DND-41 (cell line): Measurements from ENCODE around the gene PTK6.
"Not testable (repeated sequence)": the region's sequence is repeated elsewhere in the genome, so short reads cannot be mapped to it uniquely, and the experiment has no call there.

Experiments
- ATAC-seq: fragments of 200-7000 bp; cut with Tn5 transposase; 3 replicates; pipeline ENCODE4 v1.9.1; 2021; ENCODE audit warnings: low read depth; ENCODE audit not compliant: insufficient read depth
- DNase-seq: peaks from one replicate; pipeline ENCODE4 v3.0.0-alpha.2; 2020
- H2AFZ ChIP-seq: 2 replicates; pipeline ENCODE4 v1.6.0; 2012; ENCODE audit warnings: low read depth, low read length
- H3K27ac ChIP-seq: 2 replicates; pipeline ENCODE4 v1.5.1; 2012; ENCODE audit warnings: low read length, inconsistent platforms
- H3K27me3 ChIP-seq: fragments of 200-600 bp; sonication (generic); 2 replicates; pipeline ENCODE4 v1.6.0; 2012; ENCODE audit warnings: low read length, mild to moderate bottlenecking, inconsistent platforms; ENCODE audit not compliant: insufficient read depth, poor library complexity
- H3K36me3 ChIP-seq: 2 replicates; pipeline ENCODE4 v1.5.1; 2012; ENCODE audit warnings: low read length, inconsistent platforms; ENCODE audit not compliant: insufficient read depth
- H3K4me1 ChIP-seq: 2 replicates; pipeline ENCODE4 v1.5.1; 2012; ENCODE audit warnings: mild to moderate bottlenecking, low read length; ENCODE audit not compliant: insufficient read depth
- H3K4me2 ChIP-seq: 2 replicates; pipeline ENCODE4 v1.6.0; 2012; ENCODE audit warnings: mild to moderate bottlenecking, moderate library complexity, low read length, inconsistent platforms; ENCODE audit not compliant: insufficient read depth
- H3K4me3 ChIP-seq, 2 experiments: fragments of 200-600 bp in 1 of 2; shearing (Covaris generic) in 1 of 2; 2 replicates each; pipeline ENCODE4 v1.5.1; 2012 to 2016; ENCODE audit warnings: inconsistent platforms in 2 of 2, low read length in 2 of 2, mild to moderate bottlenecking in 2 of 2, low read depth in 1 of 2, moderate library complexity in 1 of 2
- H3K79me2 ChIP-seq: 2 replicates; pipeline ENCODE4 v1.6.0; 2012; ENCODE audit warnings: low read length, inconsistent platforms; ENCODE audit not compliant: insufficient read depth
- H3K9ac ChIP-seq: 2 replicates; pipeline ENCODE4 v1.6.0; 2012; ENCODE audit warnings: low read depth, mild to moderate bottlenecking, inconsistent platforms, low read length, moderate library complexity
- H3K9me3 ChIP-seq: 2 replicates; pipeline ENCODE4 v1.5.1; 2012; ENCODE audit warnings: low read length, moderate library complexity, mild to moderate bottlenecking, inconsistent platforms; ENCODE audit not compliant: insufficient read depth, severe bottlenecking
- H4K20me1 ChIP-seq: 2 replicates; pipeline ENCODE4 v1.6.0; 2012; ENCODE audit warnings: low read length; ENCODE audit not compliant: insufficient read depth
- EZH2 ChIP-seq: IDR thresholded peaks from 3 replicates; pipeline ENCODE4 v1.6.1; 2012; ENCODE audit warnings: borderline replicate concordance, low read depth, mild to moderate bottlenecking, moderate library complexity, low read length, inconsistent platforms; ENCODE audit not compliant: severe bottlenecking
- TF ChIP-seq, protein P1 (sequence below): IDR thresholded peaks from 2 replicates; pipeline ENCODE4 v1.5.1; 2012; ENCODE audit warnings: borderline replicate concordance, low read length, moderate library complexity, mild to moderate bottlenecking; ENCODE audit not compliant: poor library complexity, severe bottlenecking; ENCODE audit errors: extremely low read depth

The PTK6 gene

GRCh38 chr20:63518351-63518861, 18.8 kb downstream of the PTK6 start:
- no peak for DNase-seq

DNA sequence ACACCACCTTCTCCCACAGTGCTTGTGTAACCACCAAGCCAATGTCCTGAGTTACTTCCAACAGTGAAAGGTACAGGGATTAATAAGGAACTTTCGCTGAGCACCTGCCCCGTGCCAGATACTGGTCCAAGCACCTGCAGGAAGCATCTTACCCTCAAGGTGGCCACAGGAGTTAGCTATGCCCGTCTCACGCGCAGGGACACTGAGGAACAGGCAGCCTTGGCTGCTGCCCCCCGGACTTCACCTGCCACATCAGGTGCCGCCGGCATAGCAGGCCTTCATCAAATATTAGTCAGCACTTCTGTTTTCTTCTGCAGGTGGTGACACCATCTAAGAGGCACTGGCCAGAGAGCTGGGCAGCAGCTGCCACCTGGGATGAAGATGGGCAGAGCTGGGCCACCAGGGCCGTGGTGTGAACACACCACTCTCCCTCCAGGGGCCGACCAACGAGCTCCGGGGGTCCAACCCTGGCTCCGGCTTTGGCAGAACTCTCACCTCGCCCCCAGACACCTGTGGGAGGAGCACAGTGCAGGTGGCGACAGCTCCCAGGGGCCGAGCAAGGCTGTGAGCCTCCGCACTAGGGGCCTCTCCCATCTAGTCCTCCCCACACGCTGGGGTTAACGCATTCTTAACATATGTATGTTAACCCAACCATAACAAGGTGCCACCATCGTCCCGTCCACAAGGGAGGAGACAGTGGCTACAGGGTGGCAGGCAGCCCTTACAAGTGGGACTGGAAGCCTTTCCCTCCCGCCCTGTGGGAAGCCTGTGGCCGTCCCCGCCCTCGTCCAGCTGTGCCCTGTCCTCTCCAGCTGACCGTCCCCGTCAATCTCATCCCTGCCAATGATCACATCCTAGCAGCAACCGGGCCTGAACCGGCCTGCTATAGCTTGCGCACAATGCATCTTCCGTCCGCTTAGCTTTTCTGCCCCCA, 19.5 kb downstream of the PTK6 start:
- H2AFZ ChIP-seq, result no peak overlapping the region
- H3K27ac ChIP-seq, result no peak overlapping the region
- no peak for ATAC-seq
- H4K20me1 ChIP-seq, result peaks cover 14% of the 10 kb centered on the region
- peaks cover 5% of the 10 kb centered on the region for H3K27me3 ChIP-seq
- H3K9me3 ChIP-seq, result no peaks in the 10 kb centered on the region
- peaks cover 11% of the 10 kb centered on the region for H3K79me2 ChIP-seq
- H3K36me3 ChIP-seq, result peaks cover 14% of the 10 kb centered on the region
- peaks cover 27% of the 10 kb centered on the region for H3K4me1 ChIP-seq
- no peak overlapping the region for H3K9ac ChIP-seq
- H3K4me2 ChIP-seq, result no peak overlapping the region
- no peak for TF ChIP-seq EZH2
- TF ChIP-seq, protein P1, sequence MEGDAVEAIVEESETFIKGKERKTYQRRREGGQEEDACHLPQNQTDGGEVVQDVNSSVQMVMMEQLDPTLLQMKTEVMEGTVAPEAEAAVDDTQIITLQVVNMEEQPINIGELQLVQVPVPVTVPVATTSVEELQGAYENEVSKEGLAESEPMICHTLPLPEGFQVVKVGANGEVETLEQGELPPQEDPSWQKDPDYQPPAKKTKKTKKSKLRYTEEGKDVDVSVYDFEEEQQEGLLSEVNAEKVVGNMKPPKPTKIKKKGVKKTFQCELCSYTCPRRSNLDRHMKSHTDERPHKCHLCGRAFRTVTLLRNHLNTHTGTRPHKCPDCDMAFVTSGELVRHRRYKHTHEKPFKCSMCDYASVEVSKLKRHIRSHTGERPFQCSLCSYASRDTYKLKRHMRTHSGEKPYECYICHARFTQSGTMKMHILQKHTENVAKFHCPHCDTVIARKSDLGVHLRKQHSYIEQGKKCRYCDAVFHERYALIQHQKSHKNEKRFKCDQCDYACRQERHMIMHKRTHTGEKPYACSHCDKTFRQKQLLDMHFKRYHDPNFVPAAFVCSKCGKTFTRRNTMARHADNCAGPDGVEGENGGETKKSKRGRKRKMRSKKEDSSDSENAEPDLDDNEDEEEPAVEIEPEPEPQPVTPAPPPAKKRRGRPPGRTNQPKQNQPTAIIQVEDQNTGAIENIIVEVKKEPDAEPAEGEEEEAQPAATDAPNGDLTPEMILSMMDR, result no peak
- DNase-seq, result no peak
- H3K4me3 ChIP-seq, result no peak overlapping the region

More at GRCh38 chr20:63518351-63518861, 18.8 kb downstream of the PTK6 start:
- TF ChIP-seq, protein P1, result no peak
- no peak for TF ChIP-seq EZH2
- Histone ChIP-seq H2AFZ (no peak overlapping the region), H3K4me3 (no peak overlapping the region), H3K4me2 (no peak overlapping the region), H3K4me1 (peaks cover 27% of the 10 kb centered on the region), H3K27me3 (peaks cover 5% of the 10 kb centered on the region), H3K27ac (no peak overlapping the region), H4K20me1 (peaks cover 21% of the 10 kb centered on the region), H3K79me2 (peaks cover 11% of the 10 kb centered on the region), H3K9ac (no peak overlapping the region), H3K9me3 (peaks cover 5% of the 10 kb centered on the region), H3K36me3 (peaks cover 22% of the 10 kb centered on the region)
- ATAC-seq, result no peak

DNA sequence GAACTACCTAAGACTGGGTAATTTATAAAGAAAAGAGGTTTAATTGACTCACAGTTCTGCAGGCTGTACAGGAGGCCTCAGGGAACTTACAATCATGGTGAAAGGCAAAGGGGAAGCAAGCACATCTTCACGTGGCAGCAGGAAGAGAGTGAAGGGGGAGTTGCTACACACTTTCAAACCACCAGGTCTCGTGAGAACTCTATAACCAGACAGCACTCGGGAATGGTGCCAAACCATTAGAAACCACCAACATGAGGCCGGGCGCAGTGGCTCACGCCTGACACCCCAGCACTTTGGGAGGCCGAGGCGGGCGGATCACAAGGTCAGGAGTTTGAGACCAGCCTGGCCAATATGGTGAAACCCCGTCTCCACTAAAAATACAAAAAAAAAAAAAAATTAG, 22.7 kb downstream of the PTK6 start:
- not testable (repeated sequence) for H3K36me3 ChIP-seq, ATAC-seq, H3K27ac ChIP-seq, DNase-seq, H3K27me3 ChIP-seq, H3K79me2 ChIP-seq, H3K9ac ChIP-seq, H3K4me3 ChIP-seq, H4K20me1 ChIP-seq, H3K4me1 ChIP-seq, H3K4me2 ChIP-seq, H3K9me3 ChIP-seq, H2AFZ ChIP-seq

GRCh38 chr20:63513207-63513606, 24.0 kb downstream of the PTK6 start:
- Histone ChIP-seq H3K4me1 (no peaks in the 10 kb centered on the region), H4K20me1 (no peaks in the 10 kb centered on the region; the same call in 1 of the 2 replicates), H3K4me3 (no peak overlapping the region), H3K9me3 (no peaks in the 10 kb centered on the region), H3K27ac (no peak overlapping the region), H3K36me3 (no peaks in the 10 kb centered on the region), H3K27me3 (peaks cover 5% of the 10 kb centered on the region), H3K4me2 (no peak overlapping the region), H3K79me2 (no peaks in the 10 kb centered on the region), H3K9ac (no peak overlapping the region), H2AFZ (no peak overlapping the region)
- ATAC-seq, result no peak
- TF ChIP-seq, protein P1, result no peak
- TF ChIP-seq EZH2, result no peak
- DNase-seq, result no peak
